Activated CD4-positive, alpha-beta T cell treated with anti-CD3 and anti-CD28 coated beads, Interleukin-2, amount 10 ng/mL, durations not matched to agents 24 days and 14 days (primary cell): Measurements from ENCODE around the gene PTEN. TPM values are rescaled to one million over a fixed set of nuclear protein-coding genes. Genes with fewer than 3 reads are reported as not detected.
"Not testable (repeated sequence)": the region's sequence is repeated elsewhere in the genome, so short reads cannot be mapped to it uniquely, and the experiment has no call there.

ENCODE experiments used
- DNase-seq: peaks from one replicate; pipeline ENCODE4 v3.0.0; 2022
- H3K27ac Mint-ChIP-seq: one replicate; pipeline ENCODE4 v1.8.0; 2022; ENCODE audit warnings: mild to moderate bottlenecking, mixed read lengths
- H3K27me3 Mint-ChIP-seq: one replicate; pipeline ENCODE4 v1.8.0; 2022; ENCODE audit warnings: mixed read lengths
- H3K36me3 Mint-ChIP-seq: one replicate; pipeline ENCODE4 v1.8.0; 2022; ENCODE audit warnings: low read depth, mild to moderate bottlenecking, mixed read lengths
- H3K4me1 Mint-ChIP-seq: one replicate; pipeline ENCODE4 v1.8.0; 2021; ENCODE audit warnings: mixed read lengths
- H3K4me3 Mint-ChIP-seq: one replicate; pipeline ENCODE4 v1.8.0; 2022; ENCODE audit warnings: mild to moderate bottlenecking, moderate library complexity, mixed read lengths
- H3K9me3 Mint-ChIP-seq: one replicate; pipeline ENCODE4 v1.8.0; 2021; ENCODE audit warnings: mixed read lengths
- intact Hi-C: fragments of 100-400 bp; cut with micrococcal nuclease; formaldehyde crosslinking; loops from one replicate; pipeline ENCODE4 v1.15.1; 2023
- total RNA-seq: library from RNA; stranded (reverse); gene quantifications from 2 replicates; pipeline ENCODE4 v1.2.3, GENCODE V29; 2022

Gene PTEN
- total RNA-seq, 1 donor from 2014 or later = 48.6 TPM

- peaks cover 36% of the 10 kb centered on the region for H3K36me3 Mint-ChIP-seq
These were observed 5.7 kb downstream of the PTEN start for GRCh38 chr10:87869139-87869538.

GRCh38 chr10:87869773-87870551 lies 6.5 kb downstream of the PTEN start:
- Mint-ChIP-seq H3K36me3 (peaks cover 33% of the 10 kb centered on the region), H3K4me1 (peaks cover 39% of the 10 kb centered on the region), H3K9me3 (no peaks in the 10 kb centered on the region), H3K4me3 (no peak overlapping the region), H3K27me3 (no peaks in the 10 kb centered on the region), H3K27ac (no peak overlapping the region)
- intact Hi-C loops = no loop called here
- DNase-seq = no peak

More at GRCh38 chr10:87869139-87869538, 5.7 kb downstream of the PTEN start:
- H3K27ac Mint-ChIP-seq, H3K27me3 Mint-ChIP-seq, H3K9me3 Mint-ChIP-seq, intact Hi-C loops, DNase-seq: not testable (repeated sequence)
- peak overlapping the region; percentile 50 for H3K4me3 Mint-ChIP-seq
- peaks cover 42% of the 10 kb centered on the region for H3K4me1 Mint-ChIP-seq

DNA sequence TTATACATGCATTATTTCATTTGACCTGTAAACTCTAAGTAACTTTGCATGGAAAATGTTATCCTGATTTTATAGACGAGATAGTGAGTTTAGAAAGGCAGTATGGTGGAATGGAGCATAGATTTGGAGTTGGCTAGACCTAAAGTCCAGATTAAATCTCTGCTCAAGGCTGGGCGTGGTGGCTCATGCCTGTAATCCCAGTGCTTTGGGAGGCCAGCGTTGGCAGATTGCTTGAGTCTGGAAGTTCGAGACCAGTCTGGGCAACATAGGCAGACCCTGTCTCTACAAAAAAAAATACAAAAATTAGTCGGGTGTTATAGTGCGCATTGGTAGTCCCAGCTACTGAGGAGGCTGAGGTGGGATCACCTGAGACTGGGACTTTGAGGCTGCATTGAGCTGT lies 9.4 kb downstream of the PTEN start:
- Mint-ChIP-seq H3K36me3 (peaks cover 24% of the 10 kb centered on the region), H3K4me1 (peaks cover 28% of the 10 kb centered on the region), H3K9me3 (no peaks in the 10 kb centered on the region), H3K27ac (no peak overlapping the region), H3K27me3 (no peaks in the 10 kb centered on the region), H3K4me3 (no peak overlapping the region)
- intact Hi-C loops = no loop called here
- no peak for DNase-seq

DNA sequence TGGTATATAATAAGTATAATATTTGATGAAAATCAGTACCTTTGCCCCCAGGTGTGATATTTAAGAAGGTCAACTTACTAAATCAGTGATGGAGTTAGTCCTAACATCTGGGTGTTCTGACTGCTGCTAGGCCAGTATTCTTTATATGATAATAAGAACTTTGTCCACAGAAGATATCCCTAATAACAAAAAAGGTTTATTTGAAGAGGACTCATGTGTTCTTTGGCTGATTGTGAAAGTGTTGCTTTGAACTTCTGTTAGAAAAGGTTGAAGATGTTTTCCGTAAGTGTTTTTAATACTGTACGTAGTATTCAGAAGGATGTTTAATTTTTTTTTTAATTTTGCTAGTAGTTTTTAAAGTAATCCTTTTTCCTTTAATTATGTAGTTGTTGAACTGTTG lies 10.2 kb downstream of the PTEN start:
- no peaks in the 10 kb centered on the region for H3K27me3 Mint-ChIP-seq
- no peaks in the 10 kb centered on the region for H3K9me3 Mint-ChIP-seq
- intact Hi-C loops = no loop called here
- H3K4me1 Mint-ChIP-seq = peaks cover 23% of the 10 kb centered on the region
- H3K36me3 Mint-ChIP-seq = peaks cover 27% of the 10 kb centered on the region
- DNase-seq = no peak
- no peak overlapping the region for H3K27ac Mint-ChIP-seq
- H3K4me3 Mint-ChIP-seq = no peak overlapping the region

- intact Hi-C loops = no loop called here
- Mint-ChIP-seq H3K4me3 (no peak overlapping the region), H3K4me1 (peaks cover 13% of the 10 kb centered on the region), H3K27ac (no peak overlapping the region), H3K36me3 (peaks cover 37% of the 10 kb centered on the region), H3K27me3 (no peaks in the 10 kb centered on the region), H3K9me3 (no peaks in the 10 kb centered on the region)
- DNase-seq = no peak
These were observed 12.6 kb downstream of the PTEN start for GRCh38 chr10:87875929-87876571.

DNA sequence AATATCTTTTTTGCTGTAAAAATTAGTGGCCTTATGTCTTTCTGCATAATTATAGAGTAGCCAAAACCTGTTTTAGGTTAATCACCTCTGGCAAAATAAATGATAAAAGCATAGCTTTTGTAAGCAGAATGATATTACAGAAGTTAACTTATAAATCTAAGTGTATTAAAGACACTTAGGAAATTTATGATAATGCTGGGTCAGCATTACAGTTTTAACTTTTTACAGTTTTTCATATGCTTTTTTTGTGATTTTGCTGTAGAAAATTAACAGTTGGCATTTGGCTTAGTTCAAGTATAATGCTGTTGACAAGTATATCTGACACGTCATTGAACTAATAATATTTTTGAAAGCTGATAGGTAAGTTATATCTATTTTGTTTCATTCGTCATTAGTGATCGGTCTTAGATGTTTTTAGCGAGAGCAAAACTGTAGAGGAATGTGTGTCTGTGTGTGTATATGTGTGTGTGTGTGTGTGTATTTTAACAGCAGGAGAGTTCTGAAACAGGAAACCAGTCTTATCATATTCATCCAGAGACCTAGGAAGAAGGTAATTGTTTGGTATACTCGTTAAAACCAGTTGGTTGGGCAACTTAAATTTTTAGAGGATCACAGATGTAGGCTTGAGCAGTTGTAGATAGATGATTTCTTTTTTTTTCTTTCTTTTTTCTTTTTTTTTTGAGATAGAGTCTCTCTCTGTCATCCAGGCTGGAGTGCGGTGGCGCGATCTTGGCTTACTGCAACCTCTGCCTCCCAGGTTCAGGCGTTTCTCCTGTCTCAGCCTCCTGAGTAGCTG lies 15.4 kb downstream of the PTEN start:
- Mint-ChIP-seq H3K27me3 (no peaks in the 10 kb centered on the region), H3K4me1 (peaks cover 16% of the 10 kb centered on the region), H3K4me3 (no peak overlapping the region), H3K27ac (no peak overlapping the region), H3K9me3 (peaks cover 5% of the 10 kb centered on the region), H3K36me3 (peaks cover 49% of the 10 kb centered on the region)
- no peak for DNase-seq
- intact Hi-C loops = no loop called here

- Mint-ChIP-seq H3K9me3 (peaks cover 5% of the 10 kb centered on the region), H3K27me3 (no peaks in the 10 kb centered on the region), H3K36me3 (peaks cover 52% of the 10 kb centered on the region), H3K27ac (no peak overlapping the region), H3K4me3 (no peak overlapping the region), H3K4me1 (peaks cover 13% of the 10 kb centered on the region)
- no peak for DNase-seq
- intact Hi-C loops = no loop called here
These were observed 16.9 kb downstream of the PTEN start for GRCh38 chr10:87880336-87880735.

DNA sequence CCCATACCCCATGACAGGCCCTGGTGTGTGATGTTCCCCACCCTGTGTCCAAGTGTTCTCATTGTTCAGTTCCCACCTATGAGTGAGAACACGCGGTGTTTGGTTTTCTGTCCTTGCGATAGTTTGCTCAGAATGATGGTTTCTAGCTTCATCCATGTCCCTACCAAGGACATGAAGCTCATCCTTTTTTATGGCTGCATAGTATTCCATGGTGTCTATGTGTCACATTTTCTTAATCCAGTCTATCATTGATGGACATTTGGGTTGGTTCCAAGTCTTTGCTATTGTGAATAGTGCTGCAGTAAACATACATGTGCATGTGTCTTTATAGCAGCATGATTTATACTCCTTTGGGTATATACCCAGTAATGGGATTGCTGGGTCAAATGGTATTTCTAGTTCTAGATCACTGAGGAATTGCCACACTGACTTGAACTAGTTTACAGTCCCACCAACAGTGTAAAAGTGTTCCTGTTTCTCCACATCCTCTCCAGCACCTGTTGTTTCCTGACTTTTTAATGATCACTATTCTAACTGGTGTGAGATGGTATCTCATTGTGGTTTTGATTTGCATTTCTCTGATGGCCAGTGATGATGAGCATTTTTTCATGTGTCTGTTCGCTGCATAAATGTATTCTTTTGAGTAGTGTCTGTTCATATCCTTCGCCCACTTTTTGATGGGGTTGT lies 18.1 kb downstream of the PTEN start:
- H3K9me3 Mint-ChIP-seq, H3K27me3 Mint-ChIP-seq, DNase-seq, H3K4me3 Mint-ChIP-seq, H3K27ac Mint-ChIP-seq, intact Hi-C loops: not testable (repeated sequence)
- H3K4me1 Mint-ChIP-seq = peaks cover 11% of the 10 kb centered on the region
- peaks cover 61% of the 10 kb centered on the region for H3K36me3 Mint-ChIP-seq

- H3K9me3 Mint-ChIP-seq = peaks cover 14% of the 10 kb centered on the region
- no peak overlapping the region for H3K27ac Mint-ChIP-seq
- H3K36me3 Mint-ChIP-seq = peaks cover 72% of the 10 kb centered on the region
- H3K4me3 Mint-ChIP-seq = no peak overlapping the region
- H3K27me3 Mint-ChIP-seq = no peaks in the 10 kb centered on the region
- intact Hi-C loops = no loop called here
- no peak for DNase-seq
- H3K4me1 Mint-ChIP-seq = peaks cover 11% of the 10 kb centered on the region
These were observed 19.3 kb downstream of the PTEN start for GRCh38 chr10:87882555-87883294.

DNA sequence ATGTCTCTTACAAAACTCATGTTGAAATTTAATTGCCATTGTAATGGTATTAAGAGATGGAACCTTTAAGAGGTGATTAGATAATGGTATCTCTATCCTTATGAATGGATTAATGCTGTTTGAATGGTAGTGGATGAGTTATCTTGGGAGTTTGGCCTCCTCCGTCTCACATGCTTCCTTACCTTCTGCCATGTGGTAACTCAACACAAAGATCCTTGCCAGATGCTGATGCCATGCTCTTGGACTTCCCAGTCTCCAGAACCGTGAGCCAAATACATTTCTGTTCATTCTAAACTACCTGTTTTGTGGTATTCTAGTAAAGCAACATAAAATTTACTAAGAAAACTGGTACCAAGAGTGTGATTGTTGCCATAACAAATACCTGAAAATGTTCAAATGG lies 23.2 kb downstream of the PTEN start:
- H3K4me1 Mint-ChIP-seq = peaks cover 7% of the 10 kb centered on the region
- H3K27ac Mint-ChIP-seq = no peak overlapping the region
- H3K9me3 Mint-ChIP-seq = peaks cover 14% of the 10 kb centered on the region
- peaks cover 54% of the 10 kb centered on the region for H3K36me3 Mint-ChIP-seq
- intact Hi-C loops = no loop called here
- no peaks in the 10 kb centered on the region for H3K27me3 Mint-ChIP-seq
- no peak overlapping the region for H3K4me3 Mint-ChIP-seq
- DNase-seq = no peak

- Mint-ChIP-seq H3K4me3 (no peak overlapping the region), H3K9me3 (peaks cover 9% of the 10 kb centered on the region), H3K36me3 (peaks cover 50% of the 10 kb centered on the region), H3K27ac (no peak overlapping the region), H3K4me1 (peaks cover 2% of the 10 kb centered on the region), H3K27me3 (no peaks in the 10 kb centered on the region)
- no peak for DNase-seq
- intact Hi-C loops = no loop called here
These were observed 23.7 kb downstream of the PTEN start for GRCh38 chr10:87887146-87887545.

GRCh38 chr10:87887548-87888289 lies 24.3 kb downstream of the PTEN start:
- H3K9me3 Mint-ChIP-seq = peaks cover 9% of the 10 kb centered on the region
- no peak overlapping the region for H3K27ac Mint-ChIP-seq
- H3K4me3 Mint-ChIP-seq = no peak overlapping the region
- H3K4me1 Mint-ChIP-seq = no peaks in the 10 kb centered on the region
- H3K36me3 Mint-ChIP-seq = peaks cover 52% of the 10 kb centered on the region
- no peak for DNase-seq
- no peaks in the 10 kb centered on the region for H3K27me3 Mint-ChIP-seq
- intact Hi-C loops = no loop called here
